Measurements from ENCODE around the gene CYTH3. TPM values are rescaled to one million over a fixed set of nuclear protein-coding genes. Genes with fewer than 3 reads are reported as not detected.
"Not testable (repeated sequence)": the region's sequence is repeated elsewhere in the genome, so short reads cannot be mapped to it uniquely, and the experiment has no call there.

Gene CYTH3
- total and polyA plus RNA-seq, 2 of the 8 experiments (the other 6 are each of a cell fraction or from before 2014, with no cell fraction given), result 10.3 to 11.9 TPM

- POLR2A ChIA-PET (ENCODE audit: partially characterized antibody), result interaction anchor here (0.8 kb wide), 1 partner anchor 9 kb away, joined by 5 read pairs; no protein-coding TSS in a partner anchor
- WGBS, 2 experiments (ENCODE audit: extremely low coverage in 1 of 2, insufficient coverage in 1 of 2, insufficient read length in 1 of 2, insufficient replicate concordance in 2 of 2, low coverage in 1 of 2, low lambda C conversion rate in 2 of 2, missing lambda C conversion rate in 1 of 2), result 94% methylated on average over 12 of the region's 12 CpGs; no CpG with 5 or more reads in 1 of the 2 experiments
Measured at GRCh38 chr7:6151527-6151926, 120.9 kb downstream of the CYTH3 start.

More at GRCh38 chr7:6151527-6151926, 120.9 kb downstream of the CYTH3 start:
- not testable (repeated sequence) for H3K4me1 ChIP-seq (replicated peaks in 1 of 4; ENCODE audit: control insufficient read depth in 3 of 4, insufficient read depth in 4 of 4, low read length in 3 of 4); H2AFZ ChIP-seq (ENCODE audit: low read length); H4K8ac ChIP-seq (ENCODE audit: extremely low read depth, insufficient read depth, low read length); H3K4ac ChIP-seq (replicated peaks; ENCODE audit: insufficient read length, low read depth, low read length); H3K18ac ChIP-seq (ENCODE audit: extremely low read depth, low read length); H3K27me3 ChIP-seq (replicated peaks in 1 of 4; ENCODE audit: control insufficient read depth in 3 of 4, extremely low read depth in 1 of 4, insufficient read depth in 3 of 4, low read length in 3 of 4); H2BK120ac ChIP-seq (replicated peaks; ENCODE audit: low read depth, low read length); H2BK15ac ChIP-seq (ENCODE audit: low read length); H3K23ac ChIP-seq (ENCODE audit: insufficient read length); FAIRE-seq; H3K4me2 ChIP-seq (ENCODE audit: insufficient read depth in 1 of 2, low read depth in 2 of 2, low read length in 2 of 2); H3K79me1 ChIP-seq (ENCODE audit: low read depth, low read length); H2BK12ac ChIP-seq (ENCODE audit: low read depth, low read length); H2BK20ac ChIP-seq (ENCODE audit: low read length); H3K9ac ChIP-seq (replicated peaks in 1 of 4; ENCODE audit: extremely low read depth in 1 of 4, low read depth in 3 of 4, low read length in 3 of 4); H3K14ac ChIP-seq (ENCODE audit: insufficient read length); DNase-seq (ENCODE audit: low read depth in 1 of 2, low spot score in 2 of 2); H2BK5ac ChIP-seq (ENCODE audit: low read depth, low read length); H3K56ac ChIP-seq (replicated peaks; ENCODE audit: insufficient read length, low read depth, low read length); H3K9me3 ChIP-seq (ENCODE audit: insufficient read depth in 2 of 2, low read depth in 1 of 2, low read length in 1 of 2); H4K5ac ChIP-seq (ENCODE audit: insufficient read length, low read depth, low read length); H3K27ac ChIP-seq (ENCODE audit: low read depth, low read length); H3K4me3 ChIP-seq (ENCODE audit: extremely low read depth in 1 of 4, insufficient read depth in 2 of 4, low read depth in 3 of 4, low read length in 4 of 4); H3K23me2 ChIP-seq (ENCODE audit: low read depth, low read length); H4K20me1 ChIP-seq (replicated peaks in 1 of 2; ENCODE audit: control insufficient read depth in 1 of 2, insufficient read depth in 2 of 2, low read length in 2 of 2); H2AK5ac ChIP-seq (ENCODE audit: low read depth, low read length); H3K79me2 ChIP-seq (ENCODE audit: control insufficient read depth in 1 of 2, insufficient read depth in 2 of 2, low read length in 2 of 2); H4K91ac ChIP-seq (replicated peaks; ENCODE audit: insufficient read length, low read length)
- peaks cover 20 to 82% (median 62%) of the 10 kb centered on the region in 4 experiments for H3K36me3 ChIP-seq (ENCODE audit: control insufficient read depth in 2 of 4, insufficient read depth in 4 of 4, low read length in 3 of 4)
- CTCF ChIA-PET (ENCODE audit: partially characterized antibody), result interaction anchor here (0.6 to 2.4 kb wide), 7 partner anchors 9 to 293 kb away, joined by 3 to 14 read pairs (median 5); no protein-coding TSS in a partner anchor

Data from H1 (cell line).